Left ventricle myocardium inferior (tissue), 1 donor: ENCODE results near the gene SOX15. TPM values are rescaled to one million over a fixed set of nuclear protein-coding genes. Genes with fewer than 3 reads are reported as not detected.
"Not testable (repeated sequence)": the region's sequence is repeated elsewhere in the genome, so short reads cannot be mapped to it uniquely, and the experiment has no call there.

Experiments used
- DNase-seq: peaks from one replicate; pipeline ENCODE4 v3.0.0-alpha.2; 2020
- H3K27ac ChIP-seq: fragments of 200-600 bp; replicated peaks from 2 replicates; pipeline ENCODE4 v1.8.0; 2021
- H3K27me3 ChIP-seq: fragments of 200-600 bp; 2 replicates; pipeline ENCODE4 v1.8.0; 2021; ENCODE audit warnings: low read depth
- H3K36me3 ChIP-seq: fragments of 200-600 bp; 2 replicates; pipeline ENCODE4 v1.8.0; 2021
- H3K4me1 ChIP-seq: fragments of 200-600 bp; 2 replicates; pipeline ENCODE4 v1.8.0; 2021
- H3K4me3 ChIP-seq: fragments of 200-600 bp; 2 replicates; pipeline ENCODE4 v1.8.0; 2021; ENCODE audit warnings: mild to moderate bottlenecking, moderate library complexity
- H3K9me3 ChIP-seq: fragments of 200-600 bp; replicated peaks from 2 replicates; pipeline ENCODE4 v1.8.0; 2021
- intact Hi-C: fragments of 100-400 bp; cut with micrococcal nuclease; formaldehyde crosslinking; loops from one replicate; pipeline ENCODE4 v1.11.0; 2022
- total RNA-seq: library from RNA; stranded (reverse); fragmentation: NEBNext Ultra II Directional; extraction: Animal tissue kit (Norgen Biotek cat#: 25700); gene quantifications from one replicate; pipeline ENCODE4 v1.2.1, GENCODE V29; 2021
- TF ChIP-seq, protein P1 (sequence below): fragments of 200-600 bp; IDR thresholded peaks from 2 replicates; pipeline ENCODE4 v1.8.0; 2021; ENCODE audit warnings: antibody characterized with exemption, mild to moderate bottlenecking, borderline replicate concordance
- donor health status: DM: no; HTN: yes; CAD: no; lungs with severe emphysema.

The SOX15 gene
- total RNA-seq, 1 donor from 2014 or later = 1.9 TPM

GRCh38 chr17:7613769-7614424, 24.0 kb upstream of the SOX15 start:
- TF ChIP-seq, protein P1, sequence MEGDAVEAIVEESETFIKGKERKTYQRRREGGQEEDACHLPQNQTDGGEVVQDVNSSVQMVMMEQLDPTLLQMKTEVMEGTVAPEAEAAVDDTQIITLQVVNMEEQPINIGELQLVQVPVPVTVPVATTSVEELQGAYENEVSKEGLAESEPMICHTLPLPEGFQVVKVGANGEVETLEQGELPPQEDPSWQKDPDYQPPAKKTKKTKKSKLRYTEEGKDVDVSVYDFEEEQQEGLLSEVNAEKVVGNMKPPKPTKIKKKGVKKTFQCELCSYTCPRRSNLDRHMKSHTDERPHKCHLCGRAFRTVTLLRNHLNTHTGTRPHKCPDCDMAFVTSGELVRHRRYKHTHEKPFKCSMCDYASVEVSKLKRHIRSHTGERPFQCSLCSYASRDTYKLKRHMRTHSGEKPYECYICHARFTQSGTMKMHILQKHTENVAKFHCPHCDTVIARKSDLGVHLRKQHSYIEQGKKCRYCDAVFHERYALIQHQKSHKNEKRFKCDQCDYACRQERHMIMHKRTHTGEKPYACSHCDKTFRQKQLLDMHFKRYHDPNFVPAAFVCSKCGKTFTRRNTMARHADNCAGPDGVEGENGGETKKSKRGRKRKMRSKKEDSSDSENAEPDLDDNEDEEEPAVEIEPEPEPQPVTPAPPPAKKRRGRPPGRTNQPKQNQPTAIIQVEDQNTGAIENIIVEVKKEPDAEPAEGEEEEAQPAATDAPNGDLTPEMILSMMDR = no peak
- intact Hi-C loops = no loop called here
- peaks cover 9% of the 10 kb centered on the region for H3K36me3 ChIP-seq
- H3K27me3 ChIP-seq = no peaks in the 10 kb centered on the region
- H3K27ac ChIP-seq = peak overlapping the region; percentile 99
- peaks cover 60% of the 10 kb centered on the region for H3K4me1 ChIP-seq
- no peaks in the 10 kb centered on the region for H3K9me3 ChIP-seq
- no peak for DNase-seq
- peak overlapping the region; percentile 91 for H3K4me3 ChIP-seq

DNA sequence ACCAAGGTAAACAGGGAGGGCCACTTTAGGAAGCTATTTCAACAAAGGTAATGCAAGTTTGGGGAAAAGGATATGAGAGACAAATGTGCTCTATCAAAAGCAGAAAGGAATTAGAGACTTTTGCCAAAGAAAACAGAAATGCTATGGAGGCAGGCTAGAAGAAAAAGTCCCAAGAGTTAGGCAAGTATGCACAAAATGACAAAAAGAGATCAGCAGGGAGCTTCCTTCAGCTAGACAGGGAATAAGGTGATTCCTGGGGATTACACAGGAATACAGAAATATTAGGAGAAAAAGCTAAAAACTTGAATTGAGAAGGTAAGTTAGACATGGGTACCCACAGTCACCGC, 22.4 kb upstream of the SOX15 start:
- Histone ChIP-seq H3K27ac (peak overlapping the region; percentile 42), H3K9me3 (no peaks in the 10 kb centered on the region), H3K27me3 (no peaks in the 10 kb centered on the region), H3K4me1 (peaks cover 70% of the 10 kb centered on the region), H3K36me3 (peaks cover 9% of the 10 kb centered on the region), H3K4me3 (peak overlapping the region; percentile 91)
- intact Hi-C loops = no loop called here
- TF ChIP-seq, protein P1 = no peak
- DNase-seq = no peak

DNA sequence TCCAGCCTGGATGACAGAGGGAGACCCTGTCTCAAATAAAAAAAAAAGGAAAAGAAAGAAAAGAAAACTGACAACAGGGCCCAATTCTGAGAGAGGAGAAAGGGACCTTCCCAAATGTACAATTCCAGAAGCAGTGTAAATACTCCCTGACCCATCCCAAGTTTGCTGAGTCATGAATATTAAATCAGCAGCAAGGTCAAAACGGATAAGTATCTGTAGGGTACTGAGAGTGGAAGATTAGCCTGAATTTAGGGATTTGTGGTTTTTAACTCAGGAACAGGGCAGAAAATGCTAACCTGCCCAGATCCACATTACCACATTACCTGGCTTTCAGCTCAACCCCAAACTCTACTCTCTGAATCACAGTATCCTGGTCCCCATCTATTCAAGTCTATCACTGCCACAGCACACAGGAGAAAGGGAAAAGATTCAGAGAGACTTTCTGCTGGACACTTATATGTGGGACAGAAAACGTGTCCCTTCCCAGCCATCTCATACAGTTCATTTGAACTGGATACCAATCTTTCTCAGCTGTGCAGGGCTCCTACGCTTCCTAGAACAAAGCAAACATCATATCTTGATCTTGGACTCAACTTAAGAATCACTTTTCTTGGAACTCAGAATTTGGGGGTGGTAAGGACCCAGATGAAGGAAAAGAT, 21.9 kb upstream of the SOX15 start:
- no peaks in the 10 kb centered on the region for H3K27me3 ChIP-seq
- peak overlapping the region; percentile 42 for H3K27ac ChIP-seq
- DNase-seq = no peak
- intact Hi-C loops = no loop called here
- peaks cover 75% of the 10 kb centered on the region for H3K4me1 ChIP-seq
- TF ChIP-seq, protein P1 = no peak
- H3K9me3 ChIP-seq = no peaks in the 10 kb centered on the region
- peak overlapping the region; percentile 91 for H3K4me3 ChIP-seq
- H3K36me3 ChIP-seq = peaks cover 9% of the 10 kb centered on the region

GRCh38 chr17:7610641-7611040, 20.7 kb upstream of the SOX15 start:
- DNase-seq = no peak
- TF ChIP-seq, protein P1 = no peak
- Histone ChIP-seq H3K9me3 (no peaks in the 10 kb centered on the region), H3K4me3 (no peak overlapping the region), H3K4me1 (peaks cover 85% of the 10 kb centered on the region), H3K27ac (peak overlapping the region; percentile 27), H3K27me3 (no peaks in the 10 kb centered on the region), H3K36me3 (peaks cover 10% of the 10 kb centered on the region)
- intact Hi-C loops = no loop called here

DNA sequence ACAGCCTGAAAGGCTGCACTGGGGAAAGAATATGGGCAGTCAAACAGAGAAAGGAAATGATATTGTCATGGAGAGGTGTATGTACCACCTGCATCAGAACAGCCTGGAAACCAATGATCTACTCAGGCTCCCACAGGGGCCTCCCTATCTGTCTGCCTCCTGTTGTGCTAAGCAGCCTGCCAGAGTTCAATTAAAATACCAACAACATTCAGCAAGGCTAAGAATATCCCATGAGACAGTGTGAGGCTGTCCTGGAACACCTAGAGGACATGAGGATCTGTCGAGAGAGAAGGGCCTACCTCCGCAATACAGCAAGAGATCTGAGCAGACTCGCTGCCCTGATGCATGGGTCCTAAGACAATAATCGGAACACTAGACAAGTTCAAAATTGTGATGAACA, 16.4 kb upstream of the SOX15 start:
- H3K4me3 ChIP-seq = no peak overlapping the region
- TF ChIP-seq, protein P1 = no peak
- peak overlapping the region; percentile 89 for H3K27ac ChIP-seq
- H3K36me3 ChIP-seq = peaks cover 50% of the 10 kb centered on the region
- no peak for DNase-seq
- H3K4me1 ChIP-seq = peaks cover 55% of the 10 kb centered on the region
- intact Hi-C loops = no loop called here
- H3K9me3 ChIP-seq = no peaks in the 10 kb centered on the region
- H3K27me3 ChIP-seq = no peaks in the 10 kb centered on the region

GRCh38 chr17:7597561-7597960, 7.7 kb upstream of the SOX15 start:
- intact Hi-C loops, H3K4me1 ChIP-seq, H3K27me3 ChIP-seq, H3K9me3 ChIP-seq, DNase-seq, H3K4me3 ChIP-seq, H3K27ac ChIP-seq: not testable (repeated sequence)
- H3K36me3 ChIP-seq = peaks cover 97% of the 10 kb centered on the region
